GM12878 (cell line): ENCODE measurements around the gene PHACTR1.

Source experiments
- BCL3 ChIP-seq: IDR thresholded peaks from 2 replicates; pipeline ENCODE4 v1.6.1; 2011; ENCODE audit warnings: borderline replicate concordance, low read depth, mild to moderate bottlenecking, moderate library complexity, low read length; ENCODE audit not compliant: insufficient read depth, poor library complexity, severe bottlenecking
- CTCF ChIP-seq, 3 experiments: IDR thresholded peaks in 2 of 3; conservative IDR thresholded peaks in 1 of 3; 2 replicates each; pipeline ENCODE4 v1.5.1; 2011; ENCODE audit warnings: low read depth in 3 of 3, low read length in 3 of 3, mild to moderate bottlenecking in 3 of 3, control low read depth in 2 of 3, moderate library complexity in 2 of 3, inconsistent platforms in 1 of 3, mixed read lengths in 1 of 3; ENCODE audit not compliant: control insufficient read depth in 2 of 3, insufficient read depth in 1 of 3; ENCODE audit errors: extremely low read depth in 1 of 3
- DPF2 ChIP-seq: fragments of 450-650 bp; IDR thresholded peaks from 2 replicates; pipeline ENCODE4 v1.6.1; 2017; ENCODE audit warnings: mild to moderate bottlenecking
- POLR2A ChIP-seq: IDR thresholded peaks from 2 replicates; pipeline ENCODE4 v1.6.1; 2011; ENCODE audit warnings: low read depth, mild to moderate bottlenecking, low read length
- POLR2AphosphoS2 ChIP-seq: IDR thresholded peaks from 2 replicates; pipeline ENCODE4 v1.6.1; 2011; ENCODE audit warnings: low read depth, mild to moderate bottlenecking, low read length, improper control_type of control experiment, moderate library complexity
- RAD21 ChIP-seq: IDR thresholded peaks from 2 replicates; pipeline ENCODE4 v1.6.1; 2011; ENCODE audit warnings: mild to moderate bottlenecking, low read depth, low read length, moderate library complexity; ENCODE audit not compliant: insufficient read depth
- SREBF1 ChIP-seq: IDR thresholded peaks from 2 replicates; pipeline ENCODE4 v1.6.1; 2012; ENCODE audit warnings: mild to moderate bottlenecking, low read length
- SUPT20H ChIP-seq: IDR thresholded peaks from 2 replicates; pipeline ENCODE4 v1.6.1; 2011; ENCODE audit warnings: low read depth, mild to moderate bottlenecking, low read length, moderate library complexity, borderline replicate concordance; ENCODE audit not compliant: control insufficient read depth
- ZNF24 ChIP-seq: fragments of 450-650 bp; IDR thresholded peaks from 2 replicates; pipeline ENCODE4 v1.6.1; 2017; ENCODE audit warnings: antibody characterized with exemption, mild to moderate bottlenecking
- ZNF592 ChIP-seq: fragments of 450-650 bp; IDR thresholded peaks from 2 replicates; pipeline ENCODE4 v1.6.1; 2017; ENCODE audit warnings: mild to moderate bottlenecking, moderate library complexity

- no peak for TF ChIP-seq SUPT20H
- no peak for TF ChIP-seq POLR2A
- TF ChIP-seq CTCF (IDR thresholded peaks at IDR 0.05 in 2 of 3, conservative IDR thresholded peaks at IDR 0.05 in 1 of 3; ENCODE audit: control insufficient read depth in 2 of 3, extremely low read depth in 1 of 3, insufficient read depth in 1 of 3, low read depth in 3 of 3, low read length in 3 of 3), result no peak
- no peak for TF ChIP-seq RAD21
- TF ChIP-seq ZNF24, result no peak
- no peak for TF ChIP-seq POLR2AphosphoS2
- no peak for TF ChIP-seq ZNF592
- no peak for TF ChIP-seq DPF2
- TF ChIP-seq SREBF1, result no peak
- no peak for TF ChIP-seq BCL3
Observed at GRCh38 chr6:13116155-13116554, 399.6 kb downstream of the PHACTR1 start.
